Right atrium auricular region (tissue), 2 donors: ENCODE data around the gene PDHX. TPM values are rescaled to one million over a fixed set of nuclear protein-coding genes. Genes with fewer than 3 reads are reported as not detected.

Experiments used
- DNase-seq: peaks from one replicate; pipeline ENCODE4 v3.0.0-alpha.2; 2019; ENCODE audit warnings: low spot score
- H3K27ac ChIP-seq, 2 donors: fragments of 200-600 bp; sonication (generic); 1 replicate in 1 of 2; 2 replicates in 1 of 2; pipeline ENCODE4 v1.5.1; 2016 to 2019
- H3K27me3 ChIP-seq, 2 donors: fragments of 200-600 bp; sonication (generic); one replicate each; pipeline versions ENCODE4 v1.5.1 to v1.6.0; 2017 to 2019
- H3K36me3 ChIP-seq: fragments of 200-600 bp; sonication (generic); one replicate; pipeline ENCODE4 v1.5.1; 2016
- H3K4me1 ChIP-seq, 2 donors: fragments of 200-600 bp; sonication (generic); one replicate each; pipeline versions ENCODE4 v1.5.1 to v1.6.0; 2017 to 2019
- H3K4me3 ChIP-seq, 2 donors: fragments of 200-600 bp; sonication (generic); 1 replicate in 1 of 2; 2 replicates in 1 of 2; pipeline ENCODE4 v1.5.1; 2017 to 2019; ENCODE audit warnings: mild to moderate bottlenecking in 1 of 2, moderate library complexity in 1 of 2
- H3K9me3 ChIP-seq, 2 donors: fragments of 200-600 bp; sonication (generic); one replicate each; pipeline ENCODE4 v1.5.1; 2019
- CTCF ChIP-seq, 2 donors: fragments of 200-600 bp; sonication (generic); IDR thresholded peaks; one replicate each; pipeline ENCODE4 v1.5.1; 2019; ENCODE audit warnings: antibody characterized with exemption in 2 of 2
- total RNA-seq, 2 donors: library from RNA; depleted of rRNA; stranded (reverse); fragments of >200 nt; gene quantifications; one replicate each; pipeline ENCODE4 v1.1.0, GENCODE V29; 2016

PDHX gene
- total RNA-seq, 2 donors from 2014 or later = 47.2 to 94.0 TPM

- H3K4me3 ChIP-seq = no peak overlapping the region
- H3K27ac ChIP-seq = no peak overlapping the region
- TF ChIP-seq CTCF (IDR thresholded peaks at IDR 0.05) = no peak
- H3K9me3 ChIP-seq = no peaks in the 10 kb centered on the region
- no peaks in the 10 kb centered on the region for H3K36me3 ChIP-seq
- peaks cover 0 to 44% of the 10 kb centered on the region in 2 donors for H3K4me1 ChIP-seq
- no peaks in the 10 kb centered on the region for H3K27me3 ChIP-seq
- no peak for DNase-seq
These were observed 10.4 kb downstream of the PDHX start for GRCh38 chr11:34926831-34927132.

DNA sequence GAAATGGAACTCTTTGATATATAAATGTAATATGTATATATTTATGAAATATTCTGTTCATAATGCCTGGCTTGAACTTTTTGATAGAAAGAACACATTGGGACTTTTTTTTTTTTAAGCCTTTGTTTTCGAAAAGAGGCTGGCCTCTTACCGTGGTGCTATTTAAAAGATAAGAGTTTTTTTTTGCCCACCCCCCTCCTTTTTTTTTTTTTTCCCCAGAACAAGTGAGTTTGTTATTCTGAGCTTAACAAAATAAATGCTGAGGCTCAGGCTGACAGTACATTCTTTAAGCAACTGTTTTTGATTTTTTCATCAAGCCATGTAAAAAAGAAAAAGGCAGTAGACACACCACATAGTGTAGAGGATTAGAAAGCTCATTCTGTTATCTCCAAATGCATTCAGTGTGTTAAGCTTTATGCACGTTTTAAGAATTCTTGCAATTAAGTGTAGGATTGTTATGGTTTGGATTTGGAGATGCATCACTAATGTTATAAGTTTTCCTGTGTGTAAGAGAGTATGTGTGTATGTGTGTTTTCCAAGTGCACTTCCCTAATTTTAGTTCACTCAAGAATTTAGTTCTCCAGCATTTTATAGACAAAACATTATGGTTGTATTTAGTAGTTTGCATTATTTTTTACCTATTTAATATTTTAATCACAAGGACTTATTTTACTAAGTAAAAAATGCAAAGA, 12.0 kb downstream of the PDHX start:
- H3K27me3 ChIP-seq = no peaks in the 10 kb centered on the region
- no peak for DNase-seq
- no peak overlapping the region for H3K27ac ChIP-seq
- H3K36me3 ChIP-seq = peaks cover 4% of the 10 kb centered on the region
- no peak overlapping the region for H3K4me3 ChIP-seq
- TF ChIP-seq CTCF (IDR thresholded peaks at IDR 0.05) = no peak
- no peaks in the 10 kb centered on the region for H3K9me3 ChIP-seq
- peaks cover 0 to 44% of the 10 kb centered on the region in 2 donors for H3K4me1 ChIP-seq

- Histone ChIP-seq H3K4me1 (peaks cover 0 to 37% of the 10 kb centered on the region in 2 donors), H3K27me3 (no peaks in the 10 kb centered on the region)
- no peak for TF ChIP-seq CTCF (IDR thresholded peaks at IDR 0.05)
These were observed 12.7 kb downstream of the PDHX start for GRCh38 chr11:34928960-34929680.

GRCh38 chr11:34929794-34930763, 13.7 kb downstream of the PDHX start:
- no peak for TF ChIP-seq CTCF (IDR thresholded peaks at IDR 0.05)
- Histone ChIP-seq H3K27me3 (no peaks in the 10 kb centered on the region), H3K4me3 (no peak overlapping the region), H3K4me1 (peaks cover 0 to 28% of the 10 kb centered on the region in 2 donors), H3K36me3 (peaks cover 4% of the 10 kb centered on the region), H3K27ac (no peak overlapping the region), H3K9me3 (no peaks in the 10 kb centered on the region)
- DNase-seq = no peak

More at GRCh38 chr11:34928960-34929680, 12.7 kb downstream of the PDHX start:
- H3K27ac ChIP-seq = no peak overlapping the region
- H3K36me3 ChIP-seq = peaks cover 4% of the 10 kb centered on the region
- no peak overlapping the region for H3K4me3 ChIP-seq
- no peak for DNase-seq
- H3K9me3 ChIP-seq = no peaks in the 10 kb centered on the region

DNA sequence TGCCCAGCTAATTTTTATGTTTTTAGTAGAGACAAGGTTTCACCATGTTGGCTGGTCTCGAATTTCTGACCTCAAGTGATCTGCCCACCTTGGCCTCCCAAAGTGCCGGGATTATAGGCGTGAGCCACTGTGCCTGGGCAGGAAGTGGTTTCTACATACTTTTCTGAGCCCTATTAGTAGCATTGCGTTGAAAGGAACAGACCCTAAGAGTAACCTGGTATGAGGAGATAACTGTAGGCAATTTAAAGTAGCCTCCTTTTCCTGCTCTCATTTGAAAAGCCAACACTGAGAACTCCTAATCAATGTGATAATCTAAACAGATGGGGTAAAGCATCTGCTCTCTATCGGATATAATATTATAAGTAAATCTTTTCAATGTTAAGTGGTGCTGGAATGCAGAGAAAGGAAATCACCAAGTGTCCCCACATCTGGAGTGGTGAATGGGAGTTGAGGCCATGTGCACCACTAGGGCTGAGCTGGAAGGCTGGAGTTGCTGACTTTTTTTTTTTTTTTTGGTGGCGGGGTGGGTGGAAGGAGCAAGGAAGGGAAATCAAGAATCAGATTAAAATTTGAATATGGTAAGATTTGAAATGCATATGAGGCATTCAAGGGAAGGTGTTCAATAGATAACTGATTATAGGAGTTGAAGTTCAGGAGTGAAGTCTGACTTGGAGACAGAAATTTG, 20.7 kb downstream of the PDHX start:
- no peaks in the 10 kb centered on the region for H3K9me3 ChIP-seq
- no peak for TF ChIP-seq CTCF (IDR thresholded peaks at IDR 0.05)
- H3K27me3 ChIP-seq = no peaks in the 10 kb centered on the region
- H3K36me3 ChIP-seq = peaks cover 4% of the 10 kb centered on the region
- H3K27ac ChIP-seq = no peak overlapping the region
- no peak overlapping the region for H3K4me3 ChIP-seq
- no peak for DNase-seq
- peaks cover 0 to 5% of the 10 kb centered on the region in 2 donors for H3K4me1 ChIP-seq
